ENCODE measurements around the gene C2orf76.
"Not testable (repeated sequence)": the region's sequence is repeated elsewhere in the genome, so short reads cannot be mapped to it uniquely, and the experiment has no call there.

Gene C2orf76

GRCh38 chr2:119377294-119377992 lies 10.8 kb upstream of the C2orf76 start:
- no peak for DNase-seq

DNA sequence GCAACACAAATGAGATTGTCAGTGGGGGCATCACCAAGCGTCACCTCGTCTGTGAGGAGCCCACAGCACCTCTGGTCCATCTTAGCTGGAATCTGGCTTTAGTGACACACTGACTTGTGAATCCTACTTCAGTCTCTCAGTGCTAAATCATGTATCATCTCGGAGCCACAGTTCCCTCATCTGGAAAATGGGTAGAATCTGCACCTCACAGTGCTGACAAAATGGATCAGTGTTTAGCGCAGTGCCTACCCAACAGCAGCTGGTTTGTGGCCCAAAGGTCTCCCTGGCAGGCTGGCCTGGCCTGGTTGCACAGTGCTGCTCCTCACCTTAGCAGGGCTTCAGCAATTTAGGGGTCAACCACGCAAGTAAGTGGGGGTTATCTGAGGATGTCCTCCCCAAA lies 10.2 kb upstream of the C2orf76 start:
- no peak for DNase-seq

DNA sequence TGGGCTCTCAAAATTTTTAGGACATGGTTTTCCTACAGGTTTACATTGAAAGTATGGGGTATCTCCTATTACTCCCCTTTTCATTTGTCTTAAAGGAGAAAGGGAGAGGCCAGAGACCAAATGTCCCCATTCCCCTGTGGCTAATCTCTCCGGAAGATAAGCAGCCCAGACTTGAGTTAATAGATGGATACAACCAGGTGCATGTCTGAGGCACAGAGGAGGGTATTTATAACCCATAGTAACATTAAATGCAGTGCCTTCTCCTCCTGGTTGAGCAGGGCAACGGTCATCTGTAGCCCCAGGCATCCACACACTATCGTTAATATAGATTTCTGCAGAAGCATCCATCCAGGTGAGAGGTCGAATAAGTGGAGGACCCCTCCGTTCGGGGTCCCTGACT lies 9.8 kb upstream of the C2orf76 start:
- DNase-seq: not testable (repeated sequence)

DNA sequence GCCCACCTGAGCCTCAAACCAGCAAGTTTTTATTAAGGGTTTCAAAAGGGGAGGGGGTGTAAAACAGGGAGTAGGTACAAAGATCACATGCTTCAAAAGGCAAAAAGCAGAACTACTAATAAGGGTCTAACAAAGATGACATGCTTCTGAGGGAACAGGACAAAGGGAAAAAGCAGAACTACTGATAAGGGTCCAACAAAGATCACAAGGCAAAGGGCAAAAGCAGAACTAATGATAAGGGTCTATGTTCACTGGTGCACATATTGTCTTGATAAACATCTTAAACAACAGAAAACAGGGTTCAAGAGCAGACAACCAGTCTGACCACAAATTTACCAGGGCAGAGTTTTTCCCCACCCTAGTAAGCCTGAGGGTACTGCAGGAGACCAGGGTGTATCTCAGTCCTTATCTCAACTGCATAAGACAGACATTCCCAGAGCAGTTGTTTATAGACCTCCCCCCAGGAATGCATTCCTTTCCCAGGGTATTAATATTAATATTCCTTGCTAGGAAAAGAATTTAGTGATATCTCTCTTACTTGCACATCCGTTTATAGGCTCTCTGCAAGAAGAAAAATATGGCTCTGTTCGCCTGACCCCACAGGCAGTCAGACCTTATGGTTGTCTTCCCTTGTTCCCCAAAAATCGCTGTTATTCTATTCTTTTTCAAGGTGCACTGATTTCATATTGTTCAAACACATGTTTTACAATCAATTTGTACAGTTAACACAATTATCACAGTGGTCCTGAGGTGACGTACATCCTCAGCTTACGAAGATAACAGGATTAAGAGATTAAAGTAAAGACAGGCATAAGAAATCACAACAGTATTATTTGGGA lies 7.5 kb upstream of the C2orf76 start:
- DNase-seq: not testable (repeated sequence)

DNA sequence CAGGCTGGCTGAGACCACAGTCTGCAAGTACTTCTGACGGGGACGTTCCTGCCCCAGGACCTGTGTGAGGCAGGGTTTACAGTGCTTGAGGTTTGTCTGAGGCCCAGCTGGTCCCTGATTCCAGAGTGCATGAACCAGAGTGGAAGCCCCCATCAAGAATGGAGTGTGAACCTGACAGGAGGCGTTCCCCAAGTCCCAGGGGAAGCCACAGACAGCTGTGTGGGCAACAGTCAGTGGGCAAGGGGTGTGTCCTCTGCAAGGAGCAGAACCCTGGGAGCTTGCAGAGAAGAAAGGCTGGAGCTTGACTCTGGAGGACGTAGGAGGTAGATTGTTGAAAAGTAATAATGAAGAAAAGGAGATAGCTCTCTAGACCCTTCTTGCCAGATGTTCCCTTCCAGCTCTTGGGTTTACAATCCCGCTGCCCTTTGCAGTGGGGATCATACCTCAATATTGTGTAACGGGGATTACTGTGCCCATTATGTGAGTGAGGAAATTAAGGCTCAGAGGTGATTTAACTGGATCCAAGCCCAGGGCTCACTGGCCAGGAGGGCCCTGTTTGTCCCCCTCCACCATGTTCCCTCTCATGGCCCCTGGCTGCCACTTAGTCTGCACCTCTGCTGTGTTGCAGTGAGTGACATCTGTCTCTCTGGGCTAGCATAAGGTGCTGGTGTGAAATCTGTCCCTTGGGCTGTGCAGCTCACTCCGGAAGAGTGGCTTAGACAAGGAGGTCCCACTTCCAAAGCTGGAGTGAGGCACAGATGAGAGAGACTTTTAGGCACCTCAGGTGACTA lies 6.3 kb upstream of the C2orf76 start:
- no peak for DNase-seq

DNA sequence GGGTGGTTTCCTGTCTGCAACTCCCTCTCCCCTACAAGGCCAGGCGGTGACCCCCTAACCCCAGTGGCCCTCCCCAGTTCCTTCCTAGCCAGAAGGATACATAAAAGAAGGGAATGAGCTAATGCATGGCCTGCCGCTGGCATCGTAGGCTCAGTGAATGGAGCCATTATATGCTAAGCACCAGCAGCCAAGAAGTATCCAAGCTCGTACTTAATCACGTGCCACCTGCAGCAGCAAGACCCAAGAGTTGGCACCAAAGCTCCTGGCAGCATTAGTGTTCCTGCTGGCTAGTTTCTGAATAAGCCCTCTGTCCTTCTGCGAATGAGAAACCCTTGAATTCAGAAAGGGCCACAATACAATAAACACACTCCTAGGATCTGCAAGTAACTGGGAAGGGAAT lies 4.5 kb upstream of the C2orf76 start:
- no peak for DNase-seq

GRCh38 chr2:119369845-119370244 lies 3.2 kb upstream of the C2orf76 start:
- no peak for DNase-seq

GRCh38 chr2:119367472-119368099 lies 952 bp upstream of the C2orf76 start:
- no peak for DNase-seq

DNA sequence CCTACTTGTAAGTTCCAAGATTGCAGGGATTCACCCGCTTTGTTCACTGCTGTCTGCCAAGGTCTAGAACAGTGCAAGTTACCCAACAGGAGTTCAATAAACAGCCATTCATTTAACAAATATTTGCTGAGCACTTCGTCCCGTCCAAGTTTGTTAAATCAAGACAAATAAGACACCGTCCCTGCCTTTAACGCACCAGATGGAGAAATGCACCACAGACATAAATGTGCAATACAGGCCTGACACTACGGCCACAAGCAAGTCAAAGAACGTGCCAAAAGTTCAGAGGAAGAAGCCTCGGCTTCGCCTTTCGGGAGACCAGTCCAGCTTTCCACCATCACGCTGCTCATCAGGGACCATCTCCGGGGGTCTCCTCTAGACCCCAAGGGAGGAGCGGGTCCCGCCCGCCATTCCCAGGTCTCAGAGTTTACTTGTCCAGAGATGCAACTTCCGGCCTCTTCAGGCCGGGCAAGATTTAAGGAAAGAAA lies 429 bp downstream of the C2orf76 start:
- DNase-seq: no peak

- no peak for DNase-seq
These were observed 1.2 kb downstream of the C2orf76 start for GRCh38 chr2:119365436-119365835.

DNA sequence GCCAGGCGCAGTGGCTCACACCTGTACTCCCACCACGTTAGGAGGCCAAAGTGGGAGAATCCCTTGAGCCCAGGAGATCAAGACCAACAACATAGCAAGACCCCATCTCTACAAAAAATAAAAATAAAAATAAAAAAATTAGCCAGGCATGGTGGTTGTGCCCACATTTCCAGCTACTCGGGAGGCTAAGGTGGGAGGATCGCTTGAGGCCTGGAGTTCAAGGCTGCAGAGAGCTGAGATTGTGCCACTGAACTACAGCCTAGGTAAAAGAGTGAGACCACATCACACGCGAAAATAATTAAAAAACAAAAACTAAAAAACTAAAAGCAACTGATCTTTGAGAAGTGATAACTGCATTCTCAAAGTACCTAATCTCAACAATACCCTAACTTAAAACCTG lies 1.8 kb downstream of the C2orf76 start:
- no peak for DNase-seq

DNA sequence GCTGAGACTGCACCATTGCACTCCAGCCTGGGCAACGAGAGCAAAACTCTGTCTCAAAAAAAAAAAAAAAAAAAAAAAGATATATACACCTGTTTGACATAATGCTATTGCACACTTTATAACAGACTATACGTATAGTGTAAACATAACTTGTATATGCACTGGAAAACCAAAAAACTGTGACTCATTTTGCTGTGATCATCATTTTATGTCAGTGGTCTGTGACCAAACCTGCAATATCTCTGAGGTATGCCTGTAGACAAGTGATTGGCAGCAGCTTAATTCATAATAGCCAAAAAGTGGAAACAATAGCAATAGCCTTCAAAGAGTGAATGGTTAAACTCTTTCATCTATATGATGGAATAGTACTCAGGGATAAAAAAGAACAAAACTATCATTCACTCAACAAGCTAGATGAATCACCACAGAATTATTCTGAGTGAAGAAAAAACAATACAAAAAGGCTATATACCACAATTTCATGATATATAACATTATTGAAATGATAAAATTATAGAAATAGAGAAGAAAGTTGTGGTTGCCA lies 6.1 kb downstream of the C2orf76 start:
- DNase-seq: no peak

DNA sequence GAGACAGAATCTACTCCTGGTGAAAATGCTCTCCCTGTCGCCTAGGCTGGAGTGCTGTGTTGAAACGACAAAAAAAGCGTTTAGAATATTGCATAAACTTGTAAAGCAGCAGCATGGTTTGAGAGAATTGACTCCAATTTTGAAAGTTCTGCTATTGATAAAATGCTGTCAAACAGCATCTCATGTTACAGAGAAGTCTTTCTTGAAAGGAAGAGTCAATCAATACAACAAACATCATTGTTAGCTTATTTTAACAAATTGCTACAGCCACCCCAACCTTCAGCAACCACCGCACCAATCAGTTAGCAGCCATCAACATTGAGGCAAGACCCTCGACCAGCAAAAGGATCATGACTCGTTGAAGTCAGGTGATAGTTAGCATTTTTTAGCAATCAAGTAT lies 6.9 kb downstream of the C2orf76 start:
- no peak for DNase-seq

DNA sequence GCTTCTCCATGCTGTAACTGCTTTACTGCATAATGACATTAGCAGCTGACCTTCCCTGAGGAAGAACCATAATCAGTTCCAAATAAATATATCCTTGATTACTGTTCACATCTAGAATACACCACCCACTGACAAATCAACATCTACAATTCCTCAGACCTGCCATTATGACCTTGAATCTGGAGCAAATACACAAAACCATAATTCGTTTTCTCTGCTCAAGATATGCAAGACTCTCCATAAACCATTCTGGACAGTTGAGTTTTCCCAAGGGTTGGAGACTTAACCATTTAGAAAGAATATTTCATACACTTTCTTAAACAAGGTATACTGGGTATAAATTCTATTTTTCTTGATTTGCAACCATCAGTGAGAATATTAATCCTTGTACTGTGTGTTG lies 11.8 kb downstream of the C2orf76 start:
- no peak for DNase-seq

DNA sequence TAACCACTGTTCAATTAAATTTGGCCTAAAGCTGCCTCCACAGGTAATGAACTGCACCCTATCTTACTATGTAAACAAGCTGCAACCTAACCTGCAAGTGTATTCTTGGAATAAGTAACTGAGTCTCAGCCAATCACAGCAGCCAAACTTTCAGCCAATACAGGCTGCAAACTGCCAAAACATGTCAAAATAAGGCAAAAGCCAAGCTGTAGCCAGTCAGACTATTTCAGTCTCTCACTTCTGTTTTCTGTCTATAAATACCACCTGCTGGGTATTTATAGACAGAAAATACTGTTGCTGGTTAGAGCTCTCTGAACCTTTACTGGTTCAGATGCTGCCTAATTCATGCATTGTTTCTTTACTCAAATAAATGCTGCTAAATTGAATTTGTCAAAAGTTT lies 14.3 kb downstream of the C2orf76 start:
- no peak for DNase-seq

DNA sequence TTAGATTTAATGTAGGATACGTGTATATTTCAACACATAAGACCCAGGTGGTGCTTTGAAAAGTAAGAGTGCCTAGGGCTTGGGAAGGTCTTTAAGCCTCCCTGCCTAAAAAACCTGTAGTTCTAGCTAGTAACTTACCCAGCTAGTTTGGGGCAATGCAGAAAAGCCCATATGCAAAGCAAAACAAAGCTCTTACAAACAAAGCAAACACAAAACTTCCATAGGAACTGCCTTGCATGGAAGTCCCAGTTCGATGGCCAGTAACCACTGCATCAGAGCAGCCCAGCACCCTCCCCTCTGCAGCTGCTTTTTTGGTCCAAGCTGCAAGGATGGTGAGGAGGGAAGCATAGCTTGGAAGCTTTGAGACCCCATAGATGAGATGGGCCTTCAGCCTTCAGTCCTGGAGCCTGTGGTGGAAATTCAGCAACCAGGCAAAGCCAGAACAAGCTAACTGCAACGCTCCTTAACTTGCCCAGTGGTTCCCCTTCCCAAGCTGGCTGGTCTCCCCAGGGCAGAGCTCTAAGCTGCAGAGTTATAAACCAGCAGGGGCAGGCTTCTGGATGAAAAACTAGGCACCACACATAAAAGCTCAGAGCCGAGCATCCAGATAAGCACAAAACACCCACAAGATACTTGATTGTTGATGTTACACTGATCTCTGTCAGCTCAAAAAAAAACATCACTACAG lies 16.2 kb downstream of the C2orf76 start:
- no peak for DNase-seq

DNA sequence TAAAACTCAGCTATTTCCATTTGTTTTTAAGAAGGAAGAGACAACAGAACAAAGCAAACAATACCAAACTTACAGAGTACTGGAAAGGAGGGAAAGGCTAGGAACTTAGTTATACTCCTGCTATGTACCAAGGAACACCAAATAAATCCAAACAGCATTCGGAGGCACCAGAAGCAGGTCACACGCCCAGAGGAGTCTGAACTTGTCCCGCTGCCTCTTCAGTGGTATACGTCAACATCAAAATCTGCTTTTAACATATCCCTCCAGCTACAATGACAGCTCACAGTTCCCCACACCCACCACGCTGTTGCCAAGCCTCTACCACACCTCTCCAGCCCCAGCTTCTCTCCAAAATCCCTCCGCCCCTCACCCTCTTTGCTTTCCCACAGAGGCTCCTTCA lies 17.3 kb downstream of the C2orf76 start:
- DNase-seq: no peak

DNA sequence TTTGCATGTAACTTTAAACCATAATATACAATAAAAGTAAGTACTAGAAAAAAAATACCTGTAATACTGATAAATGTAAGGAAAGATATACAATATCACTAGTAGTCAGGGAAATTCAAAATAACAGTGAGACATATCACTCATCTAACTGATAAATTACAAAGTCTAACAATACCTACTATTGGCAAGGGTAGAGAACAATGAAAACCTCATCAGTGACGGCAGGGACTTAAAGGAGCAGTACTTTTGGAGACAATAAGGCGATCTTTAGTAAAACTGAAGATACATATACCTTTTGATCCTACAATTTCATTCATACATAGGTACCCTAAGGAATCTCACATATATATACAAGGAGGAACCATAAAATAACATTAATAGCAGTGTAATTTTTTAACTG lies 24.9 kb downstream of the C2orf76 start:
- no peak for DNase-seq

- DNase-seq: no peak
These were observed 27.1 kb downstream of the C2orf76 start for GRCh38 chr2:119339562-119339923.

DNA sequence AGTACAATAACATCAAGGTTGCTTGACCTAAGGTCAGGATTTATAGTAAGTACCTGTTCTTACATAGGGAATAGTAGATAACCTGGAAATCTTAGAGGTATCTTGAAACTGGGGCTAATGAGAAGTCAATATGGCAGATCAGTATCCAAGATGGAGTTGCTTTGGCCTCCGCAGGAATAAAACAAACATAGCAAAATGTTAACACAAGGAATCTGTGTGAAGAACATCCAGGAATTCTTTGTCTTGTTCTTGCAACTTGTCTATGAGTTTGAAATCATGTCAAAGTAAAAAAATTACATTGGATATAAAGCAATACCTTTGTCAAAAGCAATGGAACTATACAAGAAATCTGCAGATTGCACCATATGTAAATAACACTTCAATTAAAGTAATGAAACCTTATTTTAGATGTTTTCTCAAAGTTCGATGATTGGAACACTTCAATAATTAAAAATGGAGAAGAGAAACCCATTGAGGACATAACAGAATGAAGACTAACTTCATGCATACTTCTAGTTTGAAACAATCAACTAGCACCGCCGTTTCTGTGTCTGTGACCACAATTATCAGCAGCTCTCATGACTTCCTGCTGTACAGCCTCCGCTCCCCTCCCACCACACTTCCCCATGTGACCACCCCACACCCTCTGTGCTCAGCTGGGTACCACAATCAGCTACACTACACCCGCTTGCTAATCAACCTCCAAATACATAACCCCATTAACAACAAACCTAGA lies 27.6 kb downstream of the C2orf76 start:
- DNase-seq: no peak

DNA sequence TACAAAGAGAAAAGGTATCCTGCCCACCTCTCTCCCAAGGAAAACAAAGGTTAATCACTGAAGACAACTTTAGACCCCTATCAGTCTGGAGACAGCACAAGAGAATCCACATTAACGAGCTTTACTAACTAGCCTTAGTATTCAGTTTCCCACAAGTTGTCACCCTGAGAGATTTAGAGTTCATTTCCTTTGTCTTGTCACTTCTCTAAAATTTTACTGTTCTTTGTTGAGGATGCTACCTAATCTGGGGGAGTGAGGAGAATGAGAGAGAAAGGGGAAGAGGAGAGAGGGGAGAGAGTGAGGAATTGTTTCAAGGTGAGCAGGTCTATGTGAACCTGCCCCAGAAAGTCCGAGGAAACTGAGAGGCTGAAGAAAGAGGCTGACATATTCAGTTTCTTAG lies 28.4 kb downstream of the C2orf76 start:
- DNase-seq: no peak

Data from T1000 (cell line).